GM23338 (cell line): ENCODE data around the gene TRMT6. TPM values are rescaled to one million over a fixed set of nuclear protein-coding genes. Genes with fewer than 3 reads are reported as not detected.

Experiments used
- ATAC-seq: fragments of 200-7000 bp; cut with Tn5 transposase; 3 replicates; pipeline ENCODE4 v1.9.1; 2020
- DNase-seq: peaks from one replicate; pipeline ENCODE4 v3.0.0-alpha.2; 2015; ENCODE audit warnings: low spot score
- H2AFZ ChIP-seq: fragments of 200-600 bp; sonication (generic); 2 replicates; pipeline ENCODE4 v1.8.0; 2016; ENCODE audit warnings: antibody characterized with exemption, mild to moderate bottlenecking, moderate library complexity
- H3F3A ChIP-seq: fragments of 200-600 bp; sonication (generic); replicated peaks from 2 replicates; pipeline ENCODE4 v1.8.0; 2017; ENCODE audit warnings: antibody characterized with exemption, mixed run types, low read depth
- H3K27ac ChIP-seq: fragments of 200-600 bp; sonication (generic); 2 replicates; pipeline ENCODE4 v1.6.1; 2016; ENCODE audit warnings: low read depth
- H3K27me3 ChIP-seq: fragments of 200-600 bp; sonication (generic); 2 replicates; pipeline ENCODE4 v1.8.0; 2016; ENCODE audit warnings: mild to moderate bottlenecking, mixed run types, moderate library complexity; ENCODE audit not compliant: insufficient read depth
- H3K36me3 ChIP-seq: fragments of 200-600 bp; sonication (generic); 2 replicates; pipeline ENCODE4 v1.8.0; 2016; ENCODE audit warnings: mild to moderate bottlenecking; ENCODE audit not compliant: insufficient read depth
- H3K4me1 ChIP-seq: fragments of 200-600 bp; sonication (generic); 2 replicates; pipeline ENCODE4 v1.8.0; 2016; ENCODE audit warnings: mild to moderate bottlenecking, moderate library complexity; ENCODE audit not compliant: insufficient read depth
- H3K4me2 ChIP-seq: fragments of 200-600 bp; sonication (generic); 2 replicates; pipeline ENCODE4 v1.7.1; 2017; ENCODE audit warnings: mixed run types
- H3K4me3 ChIP-seq: fragments of 200-600 bp; sonication (generic); 2 replicates; pipeline ENCODE4 v1.6.1; 2016; ENCODE audit warnings: mixed run types
- H3K79me2 ChIP-seq: fragments of 200-600 bp; sonication (generic); replicated peaks from 2 replicates; pipeline ENCODE4 v1.8.0; 2017; ENCODE audit warnings: mild to moderate bottlenecking; ENCODE audit not compliant: insufficient read depth
- H3K9me2 ChIP-seq: fragments of 200-600 bp; sonication (generic); 2 replicates; pipeline ENCODE4 v1.8.0; 2017; ENCODE audit not compliant: insufficient read depth
- H4K20me1 ChIP-seq: fragments of 200-600 bp; sonication (generic); replicated peaks from 2 replicates; pipeline ENCODE4 v1.8.0; 2017; ENCODE audit warnings: mild to moderate bottlenecking; ENCODE audit not compliant: insufficient read depth
- H3K27ac Mint-ChIP-seq: 2 replicates; pipeline ENCODE4 v1.8.0; 2020; ENCODE audit warnings: inconsistent platforms, mild to moderate bottlenecking, moderate library complexity, mixed read lengths
- H3K27me3 Mint-ChIP-seq: 3 replicates; pipeline ENCODE4 v1.8.0; 2022; ENCODE audit warnings: low read depth, mild to moderate bottlenecking, moderate library complexity, mixed read lengths, inconsistent platforms; ENCODE audit not compliant: insufficient read depth, poor library complexity
- H3K36me3 Mint-ChIP-seq: 3 replicates; pipeline ENCODE4 v1.8.0; 2021; ENCODE audit warnings: low read depth, mild to moderate bottlenecking, inconsistent platforms, moderate library complexity, mixed read lengths
- H3K4me1 Mint-ChIP-seq: 3 replicates; pipeline ENCODE4 v1.8.0; 2020; ENCODE audit warnings: mild to moderate bottlenecking, inconsistent platforms, mixed read lengths
- H3K4me3 Mint-ChIP-seq: 3 replicates; pipeline ENCODE4 v1.8.0; 2021; ENCODE audit warnings: moderate library complexity, mild to moderate bottlenecking, inconsistent platforms, mixed read lengths
- H3K9me3 Mint-ChIP-seq: 3 replicates; pipeline ENCODE4 v1.8.0; 2020; ENCODE audit warnings: moderate library complexity, mild to moderate bottlenecking, inconsistent platforms, mixed read lengths
- CREB1 ChIP-seq: fragments of 250-450 bp; sonication (Bioruptor Pico); IDR thresholded peaks from 2 replicates; pipeline ENCODE4 v1.5.0; 2020; ENCODE audit warnings: low read depth, mild to moderate bottlenecking, moderate library complexity
- EZH2 ChIP-seq: fragments of 200-600 bp; sonication (generic); IDR thresholded peaks from one replicate; pipeline ENCODE4 v1.8.0; 2017; ENCODE audit warnings: antibody characterized with exemption, mild to moderate bottlenecking, low read depth; ENCODE audit not compliant: unreplicated experiment
- EZH2phosphoT487 ChIP-seq: fragments of 200-600 bp; sonication (generic); IDR thresholded peaks from one replicate; pipeline ENCODE4 v1.8.1; 2018; ENCODE audit warnings: antibody characterized with exemption; ENCODE audit not compliant: unreplicated experiment
- JUNB ChIP-seq: IDR thresholded peaks from one replicate; pipeline ENCODE4 v1.6.1; 2016; ENCODE audit warnings: antibody characterized with exemption; ENCODE audit not compliant: unreplicated experiment
- NANOG ChIP-seq: IDR thresholded peaks from 2 replicates; pipeline ENCODE4 v1.6.1; 2016; ENCODE audit warnings: antibody characterized with exemption, borderline replicate concordance
- POLR2AphosphoS5 ChIP-seq: IDR thresholded peaks from 2 replicates; pipeline ENCODE4 v1.6.1; 2016; ENCODE audit warnings: antibody characterized with exemption, low read depth
- REST ChIP-seq: IDR thresholded peaks from one replicate; pipeline ENCODE4 v1.6.1; 2018; ENCODE audit warnings: antibody characterized with exemption; ENCODE audit not compliant: unreplicated experiment
- STAT1 ChIP-seq: IDR thresholded peaks from one replicate; pipeline ENCODE4 v1.6.1; 2016; ENCODE audit warnings: antibody characterized with exemption; ENCODE audit not compliant: unreplicated experiment
- ZNF114 ChIP-seq: fragments of 250-450 bp; sonication (Bioruptor Pico); IDR thresholded peaks from 2 replicates; pipeline ENCODE4 v1.5.0; 2020; ENCODE audit warnings: mild to moderate bottlenecking, moderate library complexity
- ZNF331 ChIP-seq: fragments of 250-450 bp; sonication (Bioruptor Pico); IDR thresholded peaks from 2 replicates; pipeline ENCODE4 v1.5.0; 2020; ENCODE audit warnings: low read depth, mild to moderate bottlenecking, moderate library complexity
- ZNF462 ChIP-seq: fragments of 250-450 bp; sonication (Bioruptor Pico); IDR thresholded peaks from 2 replicates; pipeline ENCODE4 v1.5.0; 2020; ENCODE audit warnings: mild to moderate bottlenecking, moderate library complexity
- polyA plus RNA-seq: library from polyadenylated mRNA; unstranded; fragments of >200 nt; fragmentation: Nextera tagmentation; extraction: Ambion mirVana; gene quantifications from 2 replicates; pipeline ENCODE4 v1.2.1, GENCODE V29; 2016
- total RNA-seq: library from RNA; depleted of rRNA; stranded (reverse); fragments of >200 nt; shearing (Covaris generic); gene quantifications from 2 replicates; pipeline ENCODE4 v1.2.3, GENCODE V29; 2014

TRMT6 gene
- total and polyA plus RNA-seq, 2 experiments from 2014 or later = 15.5 to 26.3 TPM

GRCh38 chr20:5979801-5980200 lies 29.5 kb upstream of the TRMT6 start:
- Histone ChIP-seq H3K9me2 (no peaks in the 10 kb centered on the region), H3K27me3 (no peaks in the 10 kb centered on the region), H2AFZ (no peak overlapping the region), H3K79me2 (no peaks in the 10 kb centered on the region), H4K20me1 (peaks cover 20% of the 10 kb centered on the region), H3K36me3 (peaks cover 34% of the 10 kb centered on the region), H3K27ac (no peak overlapping the region), H3K4me1 (no peaks in the 10 kb centered on the region), H3K4me2 (no peak overlapping the region), H3F3A (no peaks in the 10 kb centered on the region), H3K4me3 (no peak overlapping the region)
- Mint-ChIP-seq H3K27me3 (no peaks in the 10 kb centered on the region), H3K36me3 (peaks cover 45% of the 10 kb centered on the region), H3K4me3 (no peak overlapping the region), H3K9me3 (no peaks in the 10 kb centered on the region), H3K27ac (no peak overlapping the region), H3K4me1 (no peaks in the 10 kb centered on the region)
- DNase-seq = no peak
- TF ChIP-seq CREB1 (CRISPR knock-in tag) (no peak), EZH2 (no peak), ZNF331 (CRISPR knock-in tag) (no peak), REST (no peak)
- ATAC-seq = no peak

GRCh38 chr20:5977975-5978374 lies 27.6 kb upstream of the TRMT6 start:
- Histone ChIP-seq H3F3A (no peaks in the 10 kb centered on the region), H4K20me1 (peaks cover 12% of the 10 kb centered on the region), H3K36me3 (peaks cover 30% of the 10 kb centered on the region), H3K4me1 (no peaks in the 10 kb centered on the region), H2AFZ (no peak overlapping the region), H3K27ac (no peak overlapping the region), H3K27me3 (no peaks in the 10 kb centered on the region), H3K4me2 (no peak overlapping the region), H3K79me2 (no peaks in the 10 kb centered on the region), H3K9me2 (no peaks in the 10 kb centered on the region), H3K4me3 (no peak overlapping the region)
- TF ChIP-seq EZH2phosphoT487 = no peak
- no peak for TF ChIP-seq EZH2
- no peak for TF ChIP-seq ZNF331 (CRISPR knock-in tag)
- no peak for TF ChIP-seq STAT1
- no peak for TF ChIP-seq ZNF462 (CRISPR knock-in tag)
- TF ChIP-seq CREB1 (CRISPR knock-in tag) = no peak
- TF ChIP-seq ZNF114 (CRISPR knock-in tag) = no peak
- no peak for TF ChIP-seq JUNB
- no peak for TF ChIP-seq POLR2AphosphoS5
- TF ChIP-seq NANOG = no peak
- H3K9me3 Mint-ChIP-seq = no peaks in the 10 kb centered on the region
- no peaks in the 10 kb centered on the region for H3K27me3 Mint-ChIP-seq
- DNase-seq = no peak
- H3K27ac Mint-ChIP-seq = no peak overlapping the region
- H3K36me3 Mint-ChIP-seq = peaks cover 55% of the 10 kb centered on the region
- ATAC-seq = no peak
- no peak overlapping the region for H3K4me3 Mint-ChIP-seq
- no peaks in the 10 kb centered on the region for H3K4me1 Mint-ChIP-seq
